Middle frontal gyrus (tissue), 1 donor: ENCODE measurements around the gene DCTD.
"Not testable (repeated sequence)": the region's sequence is repeated elsewhere in the genome, so short reads cannot be mapped to it uniquely, and the experiment has no call there.

ENCODE experiments used
- DNase-seq: peaks from one replicate; pipeline ENCODE4 v3.0.0-alpha.2; 2015; ENCODE audit warnings: low spot score; ENCODE audit errors: extremely low spot score

Gene DCTD

DNA sequence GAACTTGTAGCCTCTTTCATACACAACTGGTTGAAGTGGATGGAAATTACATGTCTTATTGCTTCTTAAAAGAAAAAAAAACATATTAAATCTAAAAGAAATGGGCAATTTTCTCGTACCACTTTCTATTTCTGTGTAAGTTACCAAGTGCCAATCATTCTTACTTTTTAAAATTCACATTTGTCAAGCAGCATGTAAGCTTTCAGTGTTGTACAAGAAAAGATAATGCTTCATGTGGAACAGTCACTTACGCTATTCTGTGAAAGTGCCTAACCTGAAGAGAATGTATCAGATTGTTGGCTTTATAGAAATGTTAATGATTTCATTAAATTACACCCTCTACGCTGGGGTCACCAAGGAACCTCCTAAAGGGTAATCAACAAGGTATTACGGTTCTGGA is 4.4 kb upstream of the DCTD start:
- DNase-seq = no peak

DNA sequence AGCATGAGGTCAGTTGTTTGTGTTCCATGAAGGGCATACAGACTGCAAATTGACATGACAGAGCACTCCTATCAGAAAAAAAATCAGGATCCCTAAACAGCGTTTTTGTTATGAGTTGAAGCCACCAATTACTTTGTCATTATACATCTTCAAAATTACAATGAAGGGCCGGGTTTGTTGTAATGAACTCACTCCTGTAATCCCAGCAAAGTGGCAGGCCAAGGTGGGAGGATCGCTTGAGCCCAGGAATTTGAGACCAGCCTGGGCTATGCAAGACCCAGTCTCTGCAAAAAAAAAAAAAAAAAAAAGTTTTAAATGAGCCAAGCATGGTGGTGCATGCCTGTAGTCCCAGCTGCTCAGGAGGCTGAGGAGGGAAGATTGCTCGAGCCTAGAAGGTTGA is 3.5 kb upstream of the DCTD start:
- no peak for DNase-seq

DNA sequence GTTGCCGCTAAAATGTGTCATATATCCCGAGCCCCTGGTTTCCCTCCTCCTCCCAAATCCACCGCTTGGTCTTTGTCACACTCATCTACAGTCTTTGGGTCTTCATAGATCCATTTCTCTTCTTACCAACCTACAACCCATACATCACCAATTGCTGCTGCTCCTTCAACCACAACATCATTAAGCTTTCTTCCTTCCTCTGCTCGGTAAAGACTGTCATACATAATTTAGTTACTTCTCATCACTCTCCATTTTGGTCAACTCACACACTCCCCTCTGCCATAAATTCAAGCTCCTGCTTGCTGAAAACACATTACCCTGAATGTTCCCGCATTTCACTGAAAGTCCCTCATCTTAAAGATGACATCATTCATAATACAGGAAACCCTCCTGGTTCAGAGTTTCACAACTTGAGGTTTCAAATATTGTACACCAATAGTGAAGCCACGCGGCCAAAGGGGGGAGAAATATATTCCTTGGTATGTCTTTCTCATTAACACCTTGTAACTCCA is 1.7 kb upstream of the DCTD start:
- DNase-seq = no peak

DNA sequence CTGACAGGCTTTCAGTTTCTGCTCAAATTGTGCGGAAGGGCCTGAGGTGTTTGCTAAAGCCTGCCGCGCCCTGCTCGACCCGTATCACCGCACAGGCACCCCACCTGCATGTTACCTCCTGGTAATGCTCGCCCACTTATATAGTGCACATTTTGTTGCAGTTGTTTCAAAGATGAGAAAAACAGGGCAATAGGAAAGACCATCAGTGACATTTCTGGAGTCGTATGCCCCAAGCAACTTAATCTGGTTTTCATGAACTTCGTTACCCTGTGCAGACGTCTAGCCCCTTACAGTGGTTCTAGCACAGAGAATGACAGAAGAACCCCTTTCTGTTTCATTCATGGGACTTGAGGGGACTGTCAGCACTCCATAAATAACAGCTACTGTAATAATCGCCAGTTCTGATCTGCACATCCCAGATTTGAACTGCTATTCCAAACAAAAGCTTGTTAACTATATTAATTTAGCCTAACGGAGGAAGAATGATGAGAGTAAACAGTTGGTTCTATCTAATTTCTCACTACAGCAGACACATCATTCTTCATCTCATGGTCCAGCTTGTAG is 940 bp upstream of the DCTD start:
- DNase-seq = no peak

DNA sequence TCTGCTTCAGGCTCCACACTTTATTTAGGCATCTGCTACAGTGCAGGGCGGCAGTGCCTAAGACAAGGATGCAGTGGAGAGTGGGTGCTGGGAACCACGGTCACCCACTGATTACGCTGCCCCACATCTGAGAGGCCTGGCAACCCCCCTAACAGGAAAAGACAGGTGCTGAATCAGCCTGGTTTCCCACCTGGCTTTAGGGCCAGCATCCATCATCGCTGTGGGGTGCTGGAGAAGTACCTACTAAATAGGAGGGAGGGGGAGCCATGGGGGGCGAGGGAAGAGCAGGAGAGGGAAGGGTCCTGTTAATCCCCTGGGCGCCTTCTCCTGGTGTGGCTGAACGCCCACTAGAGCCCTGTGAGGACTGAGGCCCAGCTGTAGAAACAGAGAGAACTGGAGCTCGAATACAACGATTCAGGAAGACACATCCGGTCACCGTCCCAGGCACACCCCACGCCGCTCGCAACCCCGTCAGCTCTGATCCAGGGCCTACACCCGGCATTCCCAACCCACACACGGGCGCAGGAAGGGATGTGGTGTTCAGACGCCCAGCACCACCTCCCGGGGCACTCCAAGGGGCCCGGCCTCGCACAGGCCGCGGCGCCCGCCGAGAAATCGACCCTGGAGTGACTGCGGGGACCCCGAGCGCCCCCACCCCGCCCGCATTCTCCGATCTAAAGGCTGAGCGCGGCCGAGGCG is 554 bp downstream of the DCTD start:
- no peak for DNase-seq

DNA sequence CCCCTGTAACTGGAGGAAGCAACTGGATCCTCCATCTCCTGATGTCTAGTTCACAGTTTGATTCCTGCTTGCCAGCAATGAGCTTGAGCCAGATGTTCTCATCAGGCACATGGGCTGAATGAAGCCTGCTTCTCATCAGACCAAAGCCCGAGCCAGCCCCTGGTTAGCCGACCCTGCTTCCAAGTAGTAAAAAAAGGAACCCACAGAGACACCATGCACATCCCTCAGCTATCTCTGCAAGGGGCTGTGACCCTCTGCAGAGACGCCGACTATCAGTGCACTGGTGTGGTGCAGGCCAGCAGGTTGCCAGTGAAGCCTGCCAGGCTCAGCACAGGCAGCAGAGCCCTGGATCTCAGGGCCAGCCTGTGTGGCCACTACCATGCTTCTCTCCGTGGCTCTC is 2.8 kb downstream of the DCTD start:
- no peak for DNase-seq

DNA sequence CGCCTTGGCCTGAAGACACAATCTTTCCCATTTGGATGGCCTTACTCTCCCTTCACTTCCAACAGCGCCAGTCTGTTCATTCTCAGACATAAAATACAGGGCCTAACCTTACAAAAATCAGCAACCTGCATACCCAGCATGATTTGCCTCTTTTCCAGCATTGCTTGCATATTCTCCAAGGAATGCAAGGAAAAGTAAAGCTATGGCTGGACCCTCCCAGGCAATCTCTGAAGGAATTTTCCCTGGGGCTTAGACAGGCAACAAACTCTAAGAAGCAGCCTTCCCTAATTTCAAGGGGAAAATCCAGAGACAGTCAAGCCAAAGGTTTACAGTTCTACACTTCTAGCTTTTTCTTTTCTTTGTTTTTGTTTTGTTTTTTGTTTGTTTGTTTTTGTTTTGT is 3.6 kb downstream of the DCTD start:
- DNase-seq = no peak

DNA sequence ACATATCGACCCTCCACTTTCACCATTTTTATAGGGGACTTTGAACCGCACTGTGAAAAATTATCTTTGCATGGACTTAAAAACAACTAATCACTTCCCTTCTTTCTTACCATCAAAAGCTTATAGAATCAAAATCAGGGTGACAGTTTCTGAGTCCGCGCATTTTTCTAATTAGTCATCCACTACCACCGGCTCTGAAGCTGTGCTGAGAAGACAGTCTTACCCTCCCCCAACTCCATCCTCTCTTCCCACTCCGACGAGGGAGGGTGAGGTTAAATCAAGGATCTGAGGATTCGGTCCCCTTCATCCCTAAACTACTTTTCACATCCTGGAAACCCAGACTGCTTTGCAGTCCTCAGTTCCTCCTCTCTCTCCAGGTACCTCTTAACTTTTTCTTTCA is 4.2 kb downstream of the DCTD start:
- no peak for DNase-seq

DNA sequence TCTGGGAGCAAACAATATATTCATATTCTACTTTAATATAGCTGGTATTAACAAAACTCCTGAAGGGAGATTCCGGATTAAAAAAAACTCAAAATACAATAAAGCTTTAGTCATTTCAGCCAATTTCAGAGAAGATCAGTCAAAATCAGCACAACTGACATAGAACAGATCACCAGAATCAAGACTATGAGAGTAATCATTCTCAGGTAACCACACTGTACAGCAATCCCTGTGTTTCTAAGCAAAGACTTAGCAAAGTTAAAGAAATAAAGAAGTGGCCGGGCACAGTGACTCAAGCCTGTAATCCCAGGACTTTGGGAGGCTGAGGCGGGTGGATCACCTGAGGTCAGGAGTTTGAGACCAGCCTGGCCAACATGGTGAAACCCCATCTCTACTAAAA is 9.1 kb downstream of the DCTD start:
- DNase-seq = no peak

DNA sequence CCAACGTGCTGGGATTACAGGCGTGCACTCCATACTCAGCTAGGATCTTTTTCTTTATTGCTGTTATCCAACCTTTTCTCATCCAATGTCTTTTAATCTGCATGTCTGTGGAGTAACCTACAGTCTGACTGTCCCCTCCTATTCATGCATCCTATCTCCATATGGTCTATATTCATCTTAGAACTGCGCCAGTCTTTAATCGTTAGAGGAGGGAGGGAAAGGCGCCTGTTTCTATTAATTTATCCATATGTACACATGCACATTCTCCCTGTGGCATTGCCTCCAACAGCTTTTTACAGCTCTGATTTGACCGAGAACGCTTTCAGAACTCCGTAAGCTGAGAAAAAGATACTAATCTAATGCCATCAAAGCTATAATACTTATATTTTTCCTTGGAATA is 9.8 kb downstream of the DCTD start:
- DNase-seq = no peak

DNA sequence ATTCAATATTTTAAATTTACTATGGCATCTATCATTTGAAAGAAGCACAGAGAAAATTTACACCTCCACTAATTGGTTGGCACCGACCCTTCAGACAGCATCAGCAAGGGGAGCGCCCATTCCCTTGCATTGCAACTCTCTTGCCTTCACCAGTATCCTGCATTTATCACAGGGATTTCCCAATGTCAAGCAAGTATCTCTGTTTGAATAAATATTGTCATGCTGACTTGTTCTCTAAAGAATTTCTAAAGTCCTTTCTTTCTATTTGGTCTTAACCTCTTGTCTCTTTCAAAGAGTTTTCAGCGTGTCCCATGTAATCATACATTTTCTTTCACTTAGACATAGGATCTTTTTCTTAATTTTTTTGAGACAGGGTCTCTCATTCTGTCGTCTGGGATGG is 10.4 kb downstream of the DCTD start:
- DNase-seq = no peak

DNA sequence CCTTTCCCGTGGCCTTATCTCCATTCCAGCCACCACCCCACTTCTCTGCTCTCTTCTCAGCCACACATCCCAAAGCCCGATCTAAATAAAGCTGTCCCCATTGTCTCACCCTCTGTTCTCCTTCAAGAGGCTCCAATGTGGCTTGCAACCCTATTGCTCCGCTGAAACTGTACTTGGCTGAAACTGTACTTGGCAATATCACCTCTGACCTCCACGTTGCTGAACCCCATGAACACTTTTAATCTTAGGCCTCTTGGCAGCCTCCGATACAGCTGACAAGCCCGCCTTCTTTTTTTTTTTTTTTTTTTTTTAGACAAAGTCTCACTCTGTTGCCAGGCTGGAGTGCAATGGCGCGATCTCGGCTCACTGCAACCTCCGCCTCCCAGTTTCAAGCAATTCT is 12.1 kb downstream of the DCTD start:
- DNase-seq = no peak

DNA sequence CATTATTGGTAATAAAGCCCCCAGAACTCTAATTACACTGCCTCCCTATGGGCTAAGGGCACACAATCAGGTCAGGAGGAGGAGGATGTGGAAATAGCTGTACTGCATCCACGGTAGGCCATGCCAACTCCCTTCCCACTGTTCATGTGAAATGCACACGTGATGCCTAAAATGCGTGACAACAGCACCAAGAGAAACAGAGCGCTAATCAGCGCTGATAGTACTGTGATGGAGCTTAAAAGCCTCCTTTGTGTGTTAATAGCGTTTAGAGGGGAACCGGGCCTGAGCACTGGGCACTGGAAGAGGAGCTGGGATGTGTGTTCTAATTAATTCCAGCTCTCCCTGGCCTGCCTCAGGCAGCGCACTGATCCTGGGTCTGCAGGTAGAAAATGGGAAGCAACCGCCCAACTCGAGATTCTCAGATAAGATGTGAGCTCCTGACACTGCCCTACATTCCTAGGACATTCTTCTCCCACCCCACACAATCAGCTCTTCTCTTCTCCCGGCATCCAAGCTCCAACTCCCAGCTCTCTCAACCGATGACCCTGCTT is 12.9 kb downstream of the DCTD start:
- no peak for DNase-seq

DNA sequence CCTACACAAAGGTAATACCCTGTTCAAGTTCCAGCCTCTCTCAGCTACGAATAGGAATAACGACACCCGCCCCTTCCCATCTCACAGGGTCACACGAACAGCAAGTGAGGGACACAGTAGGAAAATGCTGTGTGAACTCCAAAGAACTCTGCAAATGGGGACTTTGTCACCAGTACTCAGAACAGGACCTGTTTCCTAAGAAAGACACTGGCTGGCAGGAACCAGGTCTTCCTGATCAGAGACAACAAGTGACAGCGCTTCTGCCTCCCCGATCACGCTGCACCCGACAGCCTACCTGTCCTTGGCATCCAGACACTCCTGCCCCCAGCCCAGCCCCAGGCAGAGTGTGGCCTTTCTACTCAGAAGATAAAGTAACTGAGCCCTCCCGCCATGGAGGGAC is 14.2 kb downstream of the DCTD start:
- DNase-seq = no peak

DNA sequence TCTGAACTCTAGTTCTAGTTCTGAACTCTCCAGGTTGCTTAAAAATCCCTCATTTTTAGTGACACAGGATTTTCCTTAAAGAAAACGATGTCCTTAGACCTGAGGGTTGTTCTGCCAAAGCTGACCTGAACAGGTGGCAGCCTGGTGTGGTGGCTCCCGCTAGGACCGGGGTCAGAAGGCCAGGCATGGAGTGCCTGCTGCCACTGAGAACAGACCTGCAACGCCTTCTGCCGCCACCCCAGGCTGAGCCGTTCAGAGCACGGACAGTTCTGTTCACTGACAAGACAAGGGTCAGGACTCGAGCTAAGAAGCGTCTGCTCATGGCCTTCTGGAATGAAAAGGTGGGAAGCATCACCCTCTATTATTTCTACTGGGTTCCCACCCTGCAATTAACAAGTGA is 15.8 kb downstream of the DCTD start:
- no peak for DNase-seq

DNA sequence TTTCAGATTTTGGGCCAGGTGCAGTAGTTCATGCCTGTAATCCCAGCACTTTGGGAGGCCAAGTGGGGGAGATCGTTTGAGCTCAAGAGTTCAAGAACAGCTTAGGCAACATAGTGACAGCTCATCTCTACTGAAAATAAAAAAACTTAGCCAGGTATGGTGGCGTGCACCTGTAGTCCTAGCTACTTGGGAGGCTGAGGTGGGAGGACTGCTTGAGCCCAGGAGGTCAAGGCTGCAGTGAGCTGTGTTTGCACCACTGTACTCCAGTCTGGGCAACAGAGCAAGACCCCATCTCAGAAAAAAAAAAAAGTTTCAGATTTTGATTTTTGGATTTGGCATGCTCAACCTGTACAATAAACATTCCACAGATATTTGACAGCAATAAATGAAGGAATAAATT is 17.2 kb downstream of the DCTD start:
- not testable (repeated sequence) for DNase-seq

DNA sequence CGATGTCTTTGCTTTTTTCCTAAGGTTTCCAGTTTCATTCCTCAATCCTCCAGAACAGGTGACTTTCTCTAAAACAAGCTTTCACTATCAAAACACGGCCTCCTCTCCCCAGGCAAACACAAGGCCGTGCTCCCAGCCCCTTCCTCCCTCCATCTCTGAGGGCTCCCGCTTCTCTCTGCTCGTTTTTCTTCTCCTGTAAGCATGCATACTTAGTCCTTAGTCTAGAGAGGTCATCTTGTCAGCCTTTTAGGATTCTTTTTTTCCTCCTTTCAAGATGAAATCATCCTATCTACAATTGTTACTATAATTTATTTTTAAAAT is 18.7 kb downstream of the DCTD start:
- no peak for DNase-seq

DNA sequence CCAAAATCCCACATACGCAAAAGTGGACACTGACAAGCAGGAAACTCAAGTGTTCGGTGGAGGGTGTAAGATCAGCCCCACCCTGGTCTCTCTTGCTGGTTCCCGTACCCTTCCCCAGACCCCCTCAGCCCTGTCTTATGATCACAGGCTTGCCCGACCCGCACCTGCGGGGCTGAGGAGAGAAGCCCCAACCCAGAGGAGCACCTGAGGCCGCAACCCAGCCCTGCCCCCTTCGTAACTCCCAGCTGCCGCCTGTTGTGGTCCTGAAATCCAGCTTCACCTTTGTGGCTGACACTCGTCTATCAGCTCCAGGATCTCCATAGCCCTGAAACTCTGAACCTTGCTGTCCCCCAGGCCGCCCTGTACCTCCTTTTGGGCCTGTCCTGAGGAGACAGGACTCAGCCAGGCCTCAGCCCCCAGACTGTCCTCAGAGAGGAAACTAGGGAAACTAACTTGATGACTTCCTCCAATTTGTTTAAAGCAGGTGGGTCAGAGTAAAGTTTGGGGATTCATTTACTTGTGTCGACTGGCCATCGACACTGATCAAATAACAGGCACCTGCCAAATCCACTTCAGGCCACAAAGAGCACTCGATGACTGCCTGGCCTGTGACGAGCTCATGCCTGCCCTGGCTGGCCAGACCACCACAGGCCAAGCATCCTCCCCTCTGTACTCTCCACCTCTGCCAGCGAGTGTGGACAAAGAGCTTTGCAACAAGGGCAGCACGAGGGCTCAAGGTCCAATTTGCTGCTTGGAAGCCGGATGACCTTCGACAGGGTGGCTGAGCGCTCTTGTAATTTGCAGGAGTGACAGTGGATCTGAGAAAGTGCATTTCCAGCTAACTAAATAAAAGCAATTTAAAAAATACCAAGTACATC is 19.3 kb downstream of the DCTD start:
- no peak for DNase-seq

DNA sequence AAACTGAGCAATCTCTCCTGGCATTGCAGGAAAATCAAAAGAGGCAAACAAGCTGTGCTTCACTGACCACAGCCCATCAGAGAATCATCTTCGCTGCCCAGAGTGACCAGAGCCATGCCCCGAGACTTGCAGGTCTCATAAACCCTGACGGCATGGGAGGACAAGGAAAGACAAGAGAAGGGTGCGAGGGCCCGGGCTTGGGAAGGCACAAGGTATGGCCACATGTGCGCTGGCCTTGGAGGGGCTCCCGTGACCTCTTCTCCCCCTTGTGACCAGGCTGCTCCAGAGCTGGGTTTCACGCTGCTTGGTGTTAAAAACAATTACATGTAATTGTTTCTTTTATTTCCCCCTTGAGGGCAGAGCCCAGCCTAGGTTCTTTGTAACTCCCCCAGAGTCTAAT is 20.8 kb downstream of the DCTD start:
- DNase-seq = no peak

DNA sequence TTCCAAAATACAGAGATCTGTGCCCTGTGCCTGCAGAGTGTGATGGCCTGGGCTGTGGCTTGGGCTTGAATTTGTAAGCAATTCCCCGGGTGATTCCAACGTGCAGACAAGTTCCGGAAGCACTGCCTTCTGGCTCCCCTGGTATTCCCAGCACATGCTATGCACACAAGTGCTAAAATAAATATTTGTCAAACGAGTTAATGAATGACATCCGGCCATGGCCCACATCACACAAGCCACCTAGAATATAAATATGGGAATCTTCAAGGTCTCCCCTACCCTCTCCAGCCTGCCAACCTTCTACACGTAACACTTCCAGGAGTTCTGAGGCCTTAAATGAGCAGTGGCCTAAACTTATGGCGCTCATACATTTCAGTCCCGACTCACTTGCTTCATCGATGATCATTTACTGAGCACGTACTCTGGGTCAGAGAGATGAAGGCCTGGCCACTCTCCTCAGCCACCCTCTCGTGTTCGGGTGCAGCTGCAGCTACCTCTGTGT is 21.3 kb downstream of the DCTD start:
- no peak for DNase-seq

DNA sequence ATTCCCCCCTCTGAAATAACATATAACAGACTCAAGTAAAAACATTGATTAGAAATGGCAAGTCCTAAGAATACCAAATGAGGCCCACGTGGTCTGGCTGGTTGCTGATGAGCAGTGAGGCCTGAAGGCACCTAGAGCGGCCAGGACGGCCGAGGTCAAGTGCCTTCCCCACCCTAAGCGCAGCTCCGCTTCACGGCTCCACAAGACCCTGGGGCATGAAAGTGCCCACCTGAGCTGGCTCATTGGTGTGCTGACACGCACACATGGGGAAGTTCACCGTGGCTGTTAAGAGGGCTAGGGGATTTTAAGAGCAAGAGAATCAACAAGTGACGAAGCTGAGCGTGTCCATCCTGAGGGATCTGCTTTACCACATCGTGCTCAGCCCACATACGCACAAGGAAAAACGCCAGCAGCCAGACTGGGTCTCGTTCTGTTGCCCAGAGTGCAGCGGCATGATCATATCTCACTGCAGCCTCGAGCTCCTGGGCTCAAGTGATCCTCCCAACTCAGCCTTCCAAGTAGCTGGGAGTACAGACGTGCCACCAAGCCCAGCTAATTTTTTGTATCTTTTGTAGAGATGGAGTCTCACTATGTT is 22.4 kb downstream of the DCTD start:
- DNase-seq = no peak
